ENCODE data around the gene PAQR7.

Gene PAQR7

GRCh38 chr1:25873120-25873519, 2.4 kb downstream of the PAQR7 start:
- DNase-seq (ENCODE audit: low read depth), result no peak

GRCh38 chr1:25872713-25873112, 2.8 kb downstream of the PAQR7 start:
- DNase-seq (ENCODE audit: low read depth), result no peak

- DNase-seq (ENCODE audit: low read depth), result no peak
These were observed 3.6 kb downstream of the PAQR7 start for GRCh38 chr1:25871704-25872494.

GRCh38 chr1:25871086-25871703, 4.3 kb downstream of the PAQR7 start:
- no peak for DNase-seq (ENCODE audit: low read depth)

- DNase-seq (ENCODE audit: low read depth), result no peak
These were observed 4.9 kb downstream of the PAQR7 start for GRCh38 chr1:25870614-25871013.

GRCh38 chr1:25869909-25870606, 5.5 kb downstream of the PAQR7 start:
- no peak for DNase-seq (ENCODE audit: low read depth)

GRCh38 chr1:25867210-25867991, 8.1 kb downstream of the PAQR7 start:
- no peak for DNase-seq (ENCODE audit: low read depth)

- DNase-seq (ENCODE audit: low read depth), result no peak
These were observed 9.2 kb downstream of the PAQR7 start for GRCh38 chr1:25866288-25866687.

- DNase-seq (ENCODE audit: low read depth), result no peak
These were observed 11.1 kb downstream of the PAQR7 start for GRCh38 chr1:25864434-25864833.

GRCh38 chr1:25863486-25864262, 11.8 kb downstream of the PAQR7 start:
- DNase-seq (ENCODE audit: low read depth), result no peak

- no peak for DNase-seq (ENCODE audit: low read depth)
These were observed 12.6 kb downstream of the PAQR7 start for GRCh38 chr1:25862785-25863485.

- DNase-seq (ENCODE audit: low read depth), result no peak
These were observed 13.9 kb downstream of the PAQR7 start for GRCh38 chr1:25861316-25862286.

GRCh38 chr1:25858906-25859789, 16.4 kb downstream of the PAQR7 start, which contains the start of gene AUNIP:
AUNIP (minus strand) TSS chr1:25859457; CDS start chr1:25859357, 100 bp downstream.
- peak; percentile 85 for DNase-seq (ENCODE audit: low read depth)

- no peak for DNase-seq (ENCODE audit: low read depth)
These were observed 17.0 kb downstream of the PAQR7 start for GRCh38 chr1:25858494-25858893.

GRCh38 chr1:25856856-25857255, 18.7 kb downstream of the PAQR7 start:
- no peak for DNase-seq (ENCODE audit: low read depth)

- DNase-seq (ENCODE audit: low read depth), result no peak
These were observed 21.0 kb downstream of the PAQR7 start for GRCh38 chr1:25854554-25854953.

- DNase-seq (ENCODE audit: low read depth), result no peak
These were observed 27.0 kb downstream of the PAQR7 start for GRCh38 chr1:25848531-25848930.

GRCh38 chr1:25847929-25848328, 27.6 kb downstream of the PAQR7 start:
- DNase-seq (ENCODE audit: low read depth), result no peak

All from T follicular helper cell (primary cell).